GM19240 (cell line): ENCODE results near the gene PPM1E.
"Not testable (repeated sequence)": the region's sequence is repeated elsewhere in the genome, so short reads cannot be mapped to it uniquely, and the experiment has no call there.

Source experiments
- DNase-seq: peaks from one replicate; pipeline ENCODE4 v3.0.0; 2011; ENCODE audit warnings: low spot score; ENCODE audit not compliant: insufficient read length

Gene PPM1E

DNA sequence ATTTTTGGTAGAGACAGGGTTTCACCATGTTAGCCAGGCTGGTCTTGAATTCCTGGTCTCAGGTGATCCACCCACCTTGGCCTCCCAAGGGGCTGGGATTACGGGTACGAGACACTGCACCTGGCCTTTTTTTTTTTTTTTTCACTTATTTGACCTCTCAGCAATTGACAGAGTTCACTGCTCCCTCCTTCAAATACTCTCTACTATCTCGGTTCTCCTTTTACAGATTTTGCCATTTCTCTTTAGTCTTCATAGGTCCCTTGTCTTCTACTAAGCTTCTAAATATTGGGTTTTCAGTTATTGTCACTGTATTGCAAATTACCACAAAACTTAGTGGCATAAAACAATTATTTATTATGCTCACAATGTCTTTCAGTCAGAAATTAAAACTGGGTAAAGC, 191.8 kb downstream of the PPM1E start:
- no peak for DNase-seq

DNA sequence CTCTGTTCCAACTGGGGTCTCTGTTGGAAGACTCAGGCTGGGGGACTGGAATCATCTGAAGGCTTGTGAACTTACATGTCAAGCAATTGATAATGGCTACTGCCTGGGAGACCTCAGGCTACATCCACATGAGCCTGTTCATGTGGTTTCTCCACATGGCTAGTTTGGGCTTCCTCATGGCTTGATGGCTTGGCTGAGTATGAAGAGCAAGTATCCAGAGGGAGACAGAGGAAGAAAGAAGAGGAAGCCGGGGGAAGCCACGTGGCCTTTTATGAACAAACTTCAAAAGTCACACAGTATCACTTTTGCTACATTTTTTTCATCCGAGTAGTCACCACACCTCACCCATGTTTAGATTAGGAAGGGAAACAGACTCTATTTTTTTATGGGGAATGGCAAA, 192.2 kb downstream of the PPM1E start:
- DNase-seq = no peak

GRCh38 chr17:58954358-58954757, 198.7 kb downstream of the PPM1E start:
- not testable (repeated sequence) for DNase-seq

- DNase-seq = no peak
Measured at GRCh38 chr17:58956997-58957724, 201.5 kb downstream of the PPM1E start.

- DNase-seq = not testable (repeated sequence)
Measured at GRCh38 chr17:58957725-58958073, 202.0 kb downstream of the PPM1E start.

GRCh38 chr17:58960068-58960467, 204.4 kb downstream of the PPM1E start:
- DNase-seq = peak; percentile 11

DNA sequence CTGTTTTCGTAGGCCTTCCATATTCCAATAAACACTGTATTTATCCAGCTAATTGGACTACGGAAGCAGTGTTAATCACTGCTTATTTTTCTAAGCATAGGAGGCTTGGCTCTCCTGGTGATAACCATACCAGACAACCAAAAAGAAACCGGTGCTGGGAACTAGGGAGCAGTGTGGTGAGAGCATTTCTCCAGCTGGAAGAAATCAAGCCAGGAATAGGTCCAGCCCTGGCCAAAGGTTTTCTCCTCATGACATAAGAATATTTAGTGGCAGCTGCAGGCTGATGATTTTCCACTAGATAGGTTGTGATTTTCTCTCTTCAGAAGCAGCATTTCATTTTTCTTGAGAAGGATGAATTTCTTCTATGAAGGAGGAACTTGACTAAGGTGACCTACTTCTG, 209.6 kb downstream of the PPM1E start:
- no peak for DNase-seq

- no peak for DNase-seq
Measured at GRCh38 chr17:58966208-58966607, 210.6 kb downstream of the PPM1E start.

DNA sequence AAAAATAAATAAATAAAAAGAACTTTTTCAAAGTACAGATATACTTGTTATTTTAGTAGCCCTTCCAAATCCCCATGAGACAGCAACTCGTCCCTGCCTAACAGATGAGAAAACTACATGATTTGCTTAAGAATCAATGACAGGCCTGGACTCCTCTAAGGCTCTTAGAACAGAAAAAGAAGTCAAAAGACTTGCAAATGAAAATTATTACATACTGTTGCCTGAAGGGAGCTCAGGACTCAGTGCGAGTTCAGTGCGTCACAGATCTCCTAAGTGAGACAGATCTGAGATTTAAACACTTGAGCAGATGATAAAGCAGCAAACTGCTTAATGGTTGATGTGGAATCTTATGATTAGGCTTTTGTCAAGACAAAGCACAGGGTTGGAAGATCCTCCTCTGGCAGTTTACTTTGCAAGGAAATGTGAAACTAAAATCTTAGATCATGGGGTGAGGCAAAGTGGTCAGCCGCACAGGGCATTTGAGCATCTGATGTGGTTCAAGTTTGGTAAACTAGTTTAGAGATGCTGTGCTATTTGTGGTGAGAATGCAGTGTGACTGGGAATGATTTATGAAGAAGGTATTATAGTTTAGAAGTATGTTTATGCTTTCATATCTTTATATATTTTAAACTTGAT, 212.9 kb downstream of the PPM1E start:
- DNase-seq = no peak

DNA sequence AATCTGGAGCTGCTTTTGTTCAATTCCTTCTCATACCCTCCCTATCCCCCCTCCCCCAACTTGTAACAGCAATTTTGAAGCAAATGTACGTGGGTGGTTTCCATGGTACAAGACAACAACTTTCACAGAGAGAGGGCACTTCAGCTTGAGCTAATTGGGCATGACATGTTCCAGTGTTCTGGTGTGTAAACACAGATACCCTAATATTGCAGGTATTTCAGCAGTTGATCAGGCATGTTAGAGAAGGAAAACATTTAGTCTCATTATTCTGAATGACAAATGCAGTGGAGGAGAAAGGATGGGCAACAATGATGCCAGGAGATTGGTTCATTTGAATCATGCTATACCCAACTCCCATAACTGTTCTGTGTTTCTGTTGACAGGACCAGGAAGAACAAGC, 213.5 kb downstream of the PPM1E start:
- no peak for DNase-seq

- no peak for DNase-seq
Measured at GRCh38 chr17:58969612-58970011, 214.0 kb downstream of the PPM1E start.

DNA sequence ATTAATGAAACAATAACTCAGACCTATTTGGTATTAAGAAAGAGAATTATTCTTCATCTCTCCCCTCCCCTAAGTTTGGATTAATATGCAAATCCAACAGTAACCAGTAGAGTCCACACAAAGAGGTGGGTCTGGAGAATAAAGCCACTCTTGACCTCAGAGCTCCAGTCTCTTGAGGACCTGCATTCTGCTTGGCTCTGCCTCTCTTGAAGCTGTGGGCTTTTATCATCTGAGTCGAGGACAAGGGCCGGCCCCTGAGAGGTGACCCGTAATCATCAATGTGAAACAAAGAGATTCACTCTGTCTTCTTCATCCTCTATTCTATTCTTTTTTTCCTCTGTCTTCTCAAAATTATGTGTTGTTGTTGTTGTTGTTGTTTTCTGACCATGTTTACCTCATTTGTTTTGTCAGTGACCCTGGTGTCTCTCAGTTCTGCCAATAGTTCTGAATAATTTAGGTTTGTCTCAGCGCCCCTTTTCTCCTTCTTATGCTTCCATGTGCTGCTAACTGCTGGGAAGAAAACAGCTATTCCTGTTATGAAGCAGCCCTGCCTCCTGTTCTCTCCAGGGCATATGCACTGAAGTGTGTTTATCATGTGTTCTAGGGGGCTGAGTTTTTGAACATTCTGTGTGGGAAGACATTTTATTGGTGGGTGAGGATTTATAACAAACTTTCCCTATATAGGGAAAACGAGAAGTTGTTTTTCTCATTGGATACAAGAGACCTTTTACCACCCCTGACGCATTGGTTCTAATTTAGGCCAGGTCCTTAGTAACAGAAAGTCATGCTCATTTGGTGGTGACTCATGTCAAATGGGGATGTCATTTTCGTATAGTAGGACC, 215.2 kb downstream of the PPM1E start:
- DNase-seq = no peak

GRCh38 chr17:58974354-58974753, 218.7 kb downstream of the PPM1E start:
- no peak for DNase-seq

DNA sequence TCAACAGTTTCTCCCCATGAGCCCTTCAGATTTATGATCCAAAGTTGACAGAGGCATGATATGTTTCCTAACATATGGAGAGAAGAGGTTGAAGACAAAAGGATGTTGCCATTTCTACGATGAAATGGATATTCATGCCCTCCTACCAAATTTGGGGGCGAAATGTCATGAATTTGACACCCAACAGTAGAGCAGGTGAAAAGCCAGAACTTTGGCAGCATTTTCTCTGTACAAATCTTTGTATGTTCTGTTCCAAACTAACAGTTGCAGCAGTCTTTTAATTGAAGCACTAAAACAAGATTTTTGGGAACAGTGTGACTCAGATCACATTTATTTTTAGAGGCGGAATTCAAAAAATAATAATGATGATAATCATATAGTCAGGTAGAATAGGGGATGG, 220.9 kb downstream of the PPM1E start:
- no peak for DNase-seq

GRCh38 chr17:58980706-58981481, 225.2 kb downstream of the PPM1E start:
- no peak for DNase-seq

DNA sequence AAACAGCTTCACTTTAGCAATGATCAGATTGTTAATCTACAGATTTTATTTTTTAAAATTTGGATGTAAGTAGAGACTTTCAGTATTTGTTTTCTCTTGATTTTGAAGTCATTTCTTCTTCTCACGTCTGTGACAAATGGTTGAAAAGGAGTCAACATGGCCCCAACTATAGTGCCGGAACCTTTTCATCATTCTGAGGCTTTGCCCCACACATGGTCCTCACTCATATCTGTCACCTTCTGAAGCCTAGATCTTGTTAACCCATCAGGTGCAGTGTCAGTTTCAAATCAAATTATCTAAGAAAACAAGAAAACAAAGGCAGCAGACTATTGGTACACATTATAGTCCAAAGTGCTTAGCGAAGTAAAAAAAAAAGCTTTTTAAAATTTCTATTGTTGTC, 227.0 kb downstream of the PPM1E start:
- DNase-seq = no peak

DNA sequence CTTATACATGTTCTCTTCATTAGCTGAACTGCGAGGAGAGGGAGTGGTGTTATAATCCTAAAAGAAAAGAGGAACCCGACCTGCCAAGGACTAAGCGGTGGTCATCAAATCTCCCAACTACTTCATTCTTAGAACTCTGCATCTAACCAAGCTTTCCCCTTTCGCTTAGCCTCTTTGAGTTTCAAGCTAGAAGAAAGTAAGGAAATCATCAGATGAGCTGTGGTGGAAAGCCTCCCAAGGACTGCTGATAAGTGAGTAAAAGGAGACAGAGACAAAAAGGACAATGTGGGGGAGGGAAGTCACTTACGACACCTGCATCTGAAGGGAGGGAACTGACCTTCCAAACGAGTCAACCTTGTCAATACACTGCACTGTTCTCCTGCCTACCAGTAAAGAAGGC, 229.7 kb downstream of the PPM1E start:
- DNase-seq = no peak

DNA sequence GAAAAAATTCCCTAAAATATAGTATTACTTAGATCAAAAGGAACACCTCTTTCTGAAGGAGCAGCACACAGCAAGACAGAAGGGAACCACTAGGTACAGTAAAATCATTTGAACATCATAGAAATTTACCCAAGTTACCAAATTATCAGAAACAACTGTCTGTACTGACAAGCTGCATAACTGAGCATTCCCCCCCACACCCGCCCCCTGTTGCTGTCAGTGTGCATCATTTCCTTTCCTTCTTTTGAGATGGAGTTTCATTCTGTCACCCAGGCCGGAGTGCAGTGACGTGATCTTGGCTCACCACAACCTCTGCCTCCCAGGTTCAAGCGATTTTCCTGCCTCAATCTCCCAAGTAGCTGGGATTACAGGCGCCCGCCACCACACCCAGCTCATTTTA, 230.3 kb downstream of the PPM1E start:
- DNase-seq = no peak

- DNase-seq = no peak
Measured at GRCh38 chr17:58989629-58990028, 234.0 kb downstream of the PPM1E start.

DNA sequence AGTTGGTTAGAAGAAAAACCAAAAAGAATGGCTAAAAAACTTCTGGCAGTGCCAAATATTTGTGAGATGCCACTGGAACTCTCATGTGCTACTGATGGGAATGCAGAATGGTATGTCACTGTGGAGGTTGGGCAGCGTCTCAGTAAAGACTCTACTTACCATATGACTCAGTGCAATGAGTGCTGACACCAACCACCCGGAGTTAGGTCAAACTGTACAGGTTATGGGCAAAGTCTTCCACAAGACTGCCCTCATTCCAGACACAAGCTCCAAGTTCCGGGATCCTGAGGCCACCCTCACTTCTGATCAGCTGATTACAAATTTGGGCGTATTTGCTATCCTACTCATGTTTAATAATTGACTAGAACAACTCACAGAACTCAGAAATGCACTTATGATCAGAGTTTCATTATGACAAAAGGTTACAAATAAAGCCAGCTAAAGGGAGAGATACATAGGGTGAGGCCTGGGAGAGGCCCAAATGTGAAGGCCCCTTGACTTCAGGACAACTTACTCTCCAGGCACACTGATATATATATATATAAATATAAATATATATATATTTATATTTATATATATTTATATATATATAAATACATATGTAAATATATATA, 236.2 kb downstream of the PPM1E start:
- DNase-seq = no peak

GRCh38 chr17:58993311-58993710, 237.7 kb downstream of the PPM1E start:
- DNase-seq = no peak
